Muscle of leg (tissue), 11 donors: ENCODE data around the gene CNPY4. TPM values are rescaled to one million over a fixed set of nuclear protein-coding genes. Genes with fewer than 3 reads are reported as not detected.

Experiments used
- DNase-seq: peaks from one replicate; pipeline ENCODE4 v3.0.0; 2013
- H3K27ac ChIP-seq: one replicate; pipeline ENCODE4 v1.5.1; 2013; ENCODE audit warnings: mild to moderate bottlenecking, low read length, control low read depth
- H3K27me3 ChIP-seq: one replicate; pipeline ENCODE4 v1.6.1; 2013; ENCODE audit warnings: low read length; ENCODE audit not compliant: control insufficient read depth, insufficient read depth
- H3K36me3 ChIP-seq: one replicate; pipeline ENCODE4 v1.6.1; 2013; ENCODE audit warnings: low read length; ENCODE audit not compliant: control insufficient read depth, insufficient read depth
- H3K4me1 ChIP-seq: one replicate; pipeline ENCODE4 v1.6.1; 2013; ENCODE audit warnings: low read length; ENCODE audit not compliant: control insufficient read depth, insufficient read depth
- H3K4me3 ChIP-seq: one replicate; pipeline ENCODE4 v1.5.1; 2013; ENCODE audit warnings: low read length, control low read depth
- H3K9me3 ChIP-seq: replicated peaks from 2 replicates; pipeline ENCODE4 v1.6.1; 2013; ENCODE audit warnings: low read depth, low read length; ENCODE audit not compliant: control insufficient read depth
- WGBS: methylation state at CpG from one replicate; pipeline ENCODE4 v1.1.5; 2013; ENCODE audit warnings: missing lambda C conversion rate; ENCODE audit not compliant: insufficient coverage; 5-methylcytosine and 5-hydroxymethylcytosine counted together
- polyA plus RNA-seq, 8 donors: library from polyadenylated mRNA; unstranded; fragments of 120-200 nt; gene quantifications; one replicate each; pipeline versions ENCODE4 v1.2.1 to v1.2.3, GENCODE V29; 2013; ENCODE audit warnings: inconsistent platforms in 1 of 8, low replicate concordance in 1 of 8; ENCODE audit not compliant: insufficient read length in 8 of 8, insufficient read depth in 1 of 8
- total RNA-seq: library from RNA; stranded (reverse); fragments of 120-200 nt; gene quantifications from one replicate; pipeline ENCODE4 v1.2.4, GENCODE V29; 2013

The CNPY4 gene
- total and polyA plus RNA-seq, 9 donors: 31.0 to 56.4 (median 44.4) TPM

DNA sequence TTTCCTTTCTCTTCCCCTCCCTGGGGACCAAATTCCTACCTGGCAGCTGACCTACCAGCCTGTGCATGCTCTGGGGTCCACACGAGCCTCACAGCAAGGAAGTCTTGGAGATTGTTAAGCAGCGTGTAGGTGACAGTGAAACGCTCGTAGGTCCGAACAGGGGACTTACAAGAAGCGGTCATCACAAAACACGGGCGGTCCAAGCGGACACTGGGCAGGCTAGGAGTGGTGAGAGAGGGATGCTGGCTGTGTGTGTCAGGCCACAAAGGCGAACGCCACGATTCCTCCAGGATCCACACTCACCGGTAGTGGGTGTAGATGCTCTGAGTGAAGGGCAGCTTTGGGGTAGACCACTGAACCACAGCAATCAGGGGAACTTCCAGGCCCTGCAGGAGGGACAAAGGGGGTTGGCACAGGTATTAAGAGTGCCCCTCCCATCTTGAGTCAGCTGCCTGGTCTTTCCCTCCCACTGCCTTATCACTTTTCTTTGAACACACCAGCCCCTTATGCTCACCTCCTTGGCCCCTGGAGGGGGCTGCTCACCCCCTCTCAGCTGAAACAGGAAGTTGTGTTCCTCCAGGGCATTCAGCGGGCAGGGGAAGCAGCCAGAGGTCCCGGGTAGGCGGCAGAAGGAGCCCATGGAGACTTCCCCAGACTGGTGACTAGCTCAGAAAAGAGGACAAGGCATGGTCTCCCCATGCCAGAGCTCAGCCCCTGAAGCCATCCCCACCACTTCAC is 37.1 kb downstream of the CNPY4 start:
- H3K36me3 ChIP-seq: peaks cover 45% of the 10 kb centered on the region

DNA sequence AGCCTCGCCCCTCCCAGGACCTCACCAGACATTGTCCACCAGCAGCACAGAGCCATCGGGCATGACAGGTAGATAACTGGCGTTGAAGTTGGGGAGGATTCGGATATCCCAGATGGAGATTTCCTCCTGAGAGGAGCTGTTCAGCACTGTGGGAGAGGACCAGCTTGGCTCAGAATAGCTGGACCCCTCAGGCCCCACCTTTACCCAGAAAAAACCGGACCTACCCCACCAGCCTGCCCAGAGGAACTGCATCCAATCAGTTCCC is 37.6 kb downstream of the CNPY4 start:
- H3K36me3 ChIP-seq: peaks cover 45% of the 10 kb centered on the region

More for the DNA sequence above, 37.1 kb downstream of the CNPY4 start:
- 80% methylated on average over 11 of the region's 16 CpGs for whole genome bisulfite sequencing
- no peak overlapping the region for H3K4me3 ChIP-seq
- H3K27ac ChIP-seq: no peak overlapping the region
- no peak for DNase-seq
- H3K4me1 ChIP-seq: peaks cover 16% of the 10 kb centered on the region
- no peaks in the 10 kb centered on the region for H3K27me3 ChIP-seq
- H3K9me3 ChIP-seq: no peaks in the 10 kb centered on the region

DNA sequence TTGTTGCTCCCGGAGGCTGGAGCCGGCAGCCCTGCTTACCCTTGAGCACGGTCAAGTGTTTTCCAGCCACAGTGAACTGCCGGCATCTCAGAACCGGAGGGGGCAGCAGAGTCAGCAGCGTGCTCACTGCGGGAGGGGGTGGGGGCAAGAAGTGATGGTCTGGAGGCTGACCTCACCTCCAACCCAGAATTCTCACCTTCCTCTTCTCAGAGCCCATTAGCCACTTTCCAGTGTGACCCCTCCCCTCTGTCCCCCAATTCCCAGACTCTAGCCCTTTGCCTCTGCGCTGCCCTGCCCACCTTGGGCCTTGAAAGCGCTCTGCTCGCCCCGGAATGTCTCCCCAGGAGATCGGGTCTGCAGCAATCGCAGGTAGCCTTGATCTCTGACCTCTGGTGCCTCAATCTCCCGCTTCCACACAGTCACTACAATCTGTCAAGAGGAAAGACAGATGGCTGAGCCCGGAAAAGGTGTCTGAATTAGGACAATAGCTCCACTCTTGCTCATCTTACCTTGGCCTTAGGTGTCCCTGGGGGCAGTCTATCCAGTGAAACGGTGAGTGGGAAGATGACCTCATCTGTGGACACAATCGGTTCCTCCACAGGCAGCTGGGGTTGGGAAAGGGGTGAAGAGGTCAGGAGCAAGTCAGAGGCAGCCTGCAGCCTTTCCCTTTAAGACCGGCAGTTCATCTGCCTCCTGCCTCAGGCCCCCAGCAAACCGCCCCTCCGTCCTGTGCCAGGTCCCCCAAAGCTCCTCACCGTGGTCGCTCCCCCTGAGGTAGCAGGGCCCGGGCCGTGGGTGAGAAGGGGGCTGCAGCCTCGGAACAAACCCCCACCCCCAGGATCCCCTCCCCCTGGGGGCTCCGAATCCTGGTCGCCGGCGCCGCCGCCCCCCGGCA is 38.1 kb downstream of the CNPY4 start:
- 11% methylated on average over 15 of the region's 32 CpGs for WGBS

More for the DNA sequence above, 37.6 kb downstream of the CNPY4 start:
- Histone ChIP-seq H3K27ac (no peak overlapping the region), H3K9me3 (no peaks in the 10 kb centered on the region), H3K27me3 (no peaks in the 10 kb centered on the region), H3K4me1 (peaks cover 16% of the 10 kb centered on the region), H3K4me3 (no peak overlapping the region)
- 0% methylated on average over 1 of the region's 5 CpGs for WGBS
- no peak for DNase-seq

DNA sequence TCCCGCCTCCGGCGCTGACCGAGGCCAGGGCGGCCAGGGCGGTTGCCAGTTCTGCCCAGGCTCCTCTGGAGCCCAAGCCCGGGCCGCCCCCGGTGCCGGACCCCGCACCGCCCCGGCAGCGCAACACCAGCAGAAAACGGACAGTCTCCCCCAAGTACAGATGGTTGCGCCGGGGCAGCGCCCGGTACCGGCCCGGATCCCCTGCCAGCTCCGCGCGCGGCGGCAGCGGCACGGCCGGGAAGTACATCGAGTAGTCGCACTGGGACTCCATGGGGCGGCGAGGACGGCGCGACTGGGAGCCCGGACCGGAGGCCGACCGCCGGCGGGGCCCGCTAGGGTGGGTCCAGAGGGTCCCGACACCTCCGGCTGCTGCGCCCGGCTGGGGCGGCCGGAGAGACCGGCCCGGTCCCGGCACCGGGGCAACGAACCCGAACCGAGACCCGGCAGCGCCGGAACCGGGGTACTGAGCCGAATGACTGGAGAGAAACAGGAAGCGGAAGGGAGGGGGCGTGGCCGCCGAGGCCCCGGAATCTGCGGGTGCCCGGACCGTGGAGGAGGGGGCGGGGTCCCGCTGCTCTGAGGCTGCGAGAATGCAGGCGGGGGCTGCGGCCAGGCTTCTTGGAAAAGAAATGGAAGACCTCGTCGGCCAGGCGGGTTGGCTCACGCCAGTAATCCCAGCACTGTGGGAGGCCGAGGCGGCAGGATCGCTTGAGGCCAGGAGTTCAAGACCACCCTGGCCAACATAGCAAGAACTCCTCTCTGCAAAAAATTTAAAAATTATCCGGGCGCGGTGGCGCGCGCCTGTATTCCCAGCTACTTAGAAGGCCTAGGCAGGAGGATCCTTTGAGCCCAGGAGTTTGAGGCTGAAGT is 39.0 kb downstream of the CNPY4 start, which contains the start of gene TRAPPC14:
TSS of gene TRAPPC14 (minus strand) at position 495 of the 870 bp plus-strand sequence. CDS start at position 271, 224 bp downstream.
- Histone ChIP-seq H3K27ac (peak within 1 kb of the TSS; percentile 90), H3K4me1 (peaks cover 16% of the 10 kb centered on the region), H3K27me3 (no peaks in the 10 kb centered on the region), H3K36me3 (peaks cover 37% of the 10 kb centered on the region), H3K9me3 (no peaks in the 10 kb centered on the region), H3K4me3 (peak within 1 kb of the TSS; percentile 48)
- WGBS: under 1% methylated on average over 75 of the region's 87 CpGs
- peak; percentile 94 for DNase-seq

More for the DNA sequence above, 38.1 kb downstream of the CNPY4 start:
- no peaks in the 10 kb centered on the region for H3K27me3 ChIP-seq
- no peak for DNase-seq
- H3K9me3 ChIP-seq: no peaks in the 10 kb centered on the region
- H3K4me3 ChIP-seq: peak overlapping the region; percentile 48
- H3K36me3 ChIP-seq: peaks cover 43% of the 10 kb centered on the region
- H3K27ac ChIP-seq: no peak overlapping the region
- peaks cover 16% of the 10 kb centered on the region for H3K4me1 ChIP-seq

DNA sequence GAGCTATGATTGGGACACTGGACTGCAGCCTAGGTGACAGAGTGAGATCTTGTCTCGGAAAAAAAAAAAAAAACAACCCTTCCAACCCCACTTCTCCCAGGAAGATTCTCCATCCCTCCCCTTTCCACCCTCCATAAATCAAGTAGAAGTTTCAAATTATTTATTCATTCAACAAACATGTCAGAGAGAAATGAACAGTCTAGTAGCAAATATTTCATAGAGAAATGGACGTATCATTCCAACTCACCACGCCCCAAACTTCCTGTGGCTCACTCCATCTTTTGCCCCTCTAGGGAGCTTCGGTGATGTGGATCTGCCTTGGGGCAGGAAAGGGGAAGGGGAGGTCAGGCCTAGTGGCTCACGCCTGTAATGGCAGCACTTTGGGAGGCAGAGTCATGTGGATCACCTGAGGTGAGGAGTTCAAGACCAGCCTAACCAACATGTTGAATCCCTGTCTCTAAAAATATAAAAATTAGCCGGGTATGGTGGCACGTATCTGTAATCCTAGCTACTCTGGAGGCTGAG is 39.7 kb downstream of the CNPY4 start:
- no peaks in the 10 kb centered on the region for H3K9me3 ChIP-seq
- H3K27ac ChIP-seq: peak overlapping the region; percentile 90
- no peak for DNase-seq

DNA sequence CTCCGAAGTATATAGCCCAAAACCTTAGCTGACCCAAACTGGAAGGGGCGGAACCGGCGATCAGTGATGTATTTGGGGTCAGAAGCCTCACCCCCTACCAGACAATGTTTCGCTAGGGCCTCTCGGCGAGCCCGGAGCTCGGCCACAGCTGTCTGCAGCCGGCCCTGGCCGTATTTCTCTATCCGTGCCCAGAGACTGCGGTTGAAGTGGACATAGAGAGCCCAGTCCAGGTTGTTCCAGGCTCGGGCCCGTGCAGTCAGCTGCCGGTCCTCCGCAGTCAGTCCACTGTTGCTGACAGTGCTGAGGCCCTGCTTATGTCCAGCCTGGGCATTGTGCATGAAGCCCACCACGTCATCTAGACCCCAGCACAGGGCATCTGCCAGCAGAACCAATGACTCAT is 40.6 kb downstream of the CNPY4 start:
- H3K9me3 ChIP-seq: no peaks in the 10 kb centered on the region
- H3K4me1 ChIP-seq: peaks cover 16% of the 10 kb centered on the region
- peaks cover 25% of the 10 kb centered on the region for H3K36me3 ChIP-seq
- no peaks in the 10 kb centered on the region for H3K27me3 ChIP-seq
- no peak for DNase-seq
- no peak overlapping the region for H3K27ac ChIP-seq
- H3K4me3 ChIP-seq: no peak overlapping the region
- 91% methylated on average over 16 of the region's 18 CpGs for WGBS

More for the DNA sequence above, 39.7 kb downstream of the CNPY4 start:
- H3K36me3 ChIP-seq: peaks cover 34% of the 10 kb centered on the region
- H3K4me3 ChIP-seq: peak overlapping the region; percentile 48
- peaks cover 16% of the 10 kb centered on the region for H3K4me1 ChIP-seq
- 86% methylated on average over 1 of the region's 7 CpGs for WGBS
- no peaks in the 10 kb centered on the region for H3K27me3 ChIP-seq

DNA sequence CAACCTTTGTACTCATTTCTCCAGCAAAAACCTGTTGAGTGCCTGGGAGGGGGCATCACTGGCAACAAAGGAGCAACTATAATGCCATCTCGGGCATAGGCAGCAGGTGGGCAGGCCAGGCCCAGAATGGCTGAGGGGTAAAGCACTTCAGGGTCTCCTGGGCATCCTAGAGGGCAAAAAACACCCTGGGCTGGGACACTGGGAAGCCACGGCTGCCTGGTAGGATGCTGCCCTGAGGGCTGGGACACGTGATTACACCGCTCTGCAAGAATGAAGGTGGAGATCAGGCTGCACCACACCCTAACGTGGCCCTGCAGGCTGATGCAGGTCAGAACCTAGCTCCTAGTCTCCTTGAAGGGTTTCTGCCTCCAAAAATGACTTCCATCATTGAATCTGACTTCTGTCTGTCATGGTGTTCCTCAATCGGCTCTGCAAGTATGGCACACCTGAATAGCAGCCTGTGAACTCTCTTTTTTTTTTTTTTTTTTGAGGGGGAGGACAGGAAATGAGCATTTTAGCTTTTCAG is 43.6 kb downstream of the CNPY4 start:
- no peak overlapping the region for H3K27ac ChIP-seq
- H3K4me1 ChIP-seq: peaks cover 24% of the 10 kb centered on the region
- peaks cover 3% of the 10 kb centered on the region for H3K36me3 ChIP-seq
- no peak for DNase-seq
- no peaks in the 10 kb centered on the region for H3K9me3 ChIP-seq
- H3K27me3 ChIP-seq: peaks cover 17% of the 10 kb centered on the region
- WGBS: 66% methylated on average over 5 of the region's 6 CpGs
- H3K4me3 ChIP-seq: no peak overlapping the region

DNA sequence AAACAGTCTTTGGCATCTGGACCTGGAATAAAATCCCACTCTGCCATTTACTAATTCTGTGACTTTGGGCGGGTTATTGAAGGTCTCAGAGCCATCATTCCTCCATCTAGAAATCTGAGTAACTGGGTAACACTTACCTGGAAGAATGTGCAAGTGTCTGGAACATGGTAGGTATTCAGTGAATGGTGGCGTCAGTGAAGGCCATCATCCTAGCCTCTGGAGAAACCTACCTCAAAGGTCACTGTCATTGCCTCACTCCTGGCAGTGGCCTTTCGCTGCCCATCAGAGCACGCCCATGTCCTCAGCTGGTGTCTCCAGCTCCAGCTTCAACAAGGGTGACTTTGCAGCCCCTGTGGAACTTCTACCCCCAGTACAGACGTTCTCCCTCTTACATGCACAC is 44.4 kb downstream of the CNPY4 start:
- peaks cover 3% of the 10 kb centered on the region for H3K36me3 ChIP-seq
- H3K4me1 ChIP-seq: peaks cover 31% of the 10 kb centered on the region
- DNase-seq: no peak
- H3K27me3 ChIP-seq: peaks cover 20% of the 10 kb centered on the region
- H3K9me3 ChIP-seq: no peaks in the 10 kb centered on the region
- WGBS: 93% methylated on average over 3 of the region's 5 CpGs
- H3K27ac ChIP-seq: no peak overlapping the region
- no peak overlapping the region for H3K4me3 ChIP-seq

DNA sequence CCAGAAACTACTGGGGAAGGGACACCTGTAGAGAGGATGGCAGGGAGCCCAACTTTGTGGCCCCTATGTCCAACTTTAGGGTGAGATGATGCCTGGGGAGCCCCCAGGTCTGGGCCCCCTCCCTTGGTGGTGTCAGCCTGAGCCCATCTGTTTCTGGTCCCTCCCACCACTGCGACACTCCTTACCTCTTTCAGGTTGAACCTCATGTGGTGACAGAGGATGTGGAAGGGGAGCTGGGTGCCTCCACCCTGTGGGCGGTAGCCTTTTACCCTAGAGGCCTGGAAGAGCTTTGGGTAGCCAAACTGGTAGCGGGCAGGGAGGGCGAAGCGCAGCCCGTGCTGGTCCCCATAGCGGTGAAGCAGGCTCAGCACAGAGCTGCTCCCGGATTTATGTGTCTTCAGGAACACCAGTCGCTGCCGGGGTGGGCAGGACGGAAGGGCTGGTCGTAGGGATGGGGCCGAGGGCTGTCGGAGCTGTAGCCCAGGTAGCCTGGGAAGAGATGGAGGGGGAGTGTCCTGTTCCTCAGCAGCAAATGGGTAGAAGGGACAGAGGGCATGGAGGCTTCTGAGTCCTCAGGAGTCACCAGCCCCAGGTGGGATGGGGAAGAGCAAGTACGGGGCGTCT is 47.0 kb downstream of the CNPY4 start:
- Histone ChIP-seq H3K4me1 (peaks cover 36% of the 10 kb centered on the region), H3K36me3 (peaks cover 3% of the 10 kb centered on the region), H3K27me3 (peaks cover 29% of the 10 kb centered on the region), H3K27ac (no peak overlapping the region), H3K9me3 (no peaks in the 10 kb centered on the region), H3K4me3 (no peak overlapping the region)
- WGBS: 56% methylated on average over 15 of the region's 16 CpGs
- no peak for DNase-seq
